H9 (cell line): Measurements from ENCODE around the gene PRKAG2. TPM values are rescaled to one million over a fixed set of nuclear protein-coding genes. Genes with fewer than 3 reads are reported as not detected.

Source experiments
- DNase-seq: peaks from one replicate; pipeline ENCODE4 v3.0.0-alpha.2; 2017
- H2AFZ ChIP-seq: one replicate; pipeline ENCODE4 v1.6.1; 2013; ENCODE audit warnings: mild to moderate bottlenecking, low read length, control low read depth, moderate library complexity
- H2AK5ac ChIP-seq: 2 replicates; pipeline ENCODE4 v1.6.1; 2013; ENCODE audit warnings: low read length, control low read depth, mixed read lengths; ENCODE audit not compliant: insufficient read length
- H2BK120ac ChIP-seq: one replicate; pipeline ENCODE4 v1.6.1; 2013; ENCODE audit warnings: low read depth, mild to moderate bottlenecking, low read length, control low read depth, inconsistent platforms; ENCODE audit not compliant: poor library complexity, severe bottlenecking
- H2BK12ac ChIP-seq: 2 replicates; pipeline ENCODE4 v1.6.1; 2013; ENCODE audit warnings: low read length, control low read depth, mixed read lengths, low read depth; ENCODE audit not compliant: insufficient read length
- H2BK15ac ChIP-seq: 2 replicates; pipeline ENCODE4 v1.6.1; 2013; ENCODE audit warnings: low read depth, low read length, control low read depth
- H2BK20ac ChIP-seq: one replicate; pipeline ENCODE4 v1.6.1; 2013; ENCODE audit warnings: low read depth, mild to moderate bottlenecking, low read length, control low read depth, inconsistent platforms; ENCODE audit not compliant: poor library complexity, severe bottlenecking
- H2BK5ac ChIP-seq: 2 replicates; pipeline ENCODE4 v1.6.1; 2013; ENCODE audit warnings: low read length, control low read depth, mixed read lengths; ENCODE audit not compliant: insufficient read length
- H3K14ac ChIP-seq: 2 replicates; pipeline ENCODE4 v1.6.1; 2013; ENCODE audit warnings: low read length, control low read depth; ENCODE audit not compliant: insufficient read depth
- H3K18ac ChIP-seq: 2 replicates; pipeline ENCODE4 v1.6.1; 2013; ENCODE audit warnings: low read depth, mild to moderate bottlenecking, mixed read lengths, low read length, control low read depth; ENCODE audit not compliant: insufficient read length
- H3K23ac ChIP-seq: 2 replicates; pipeline ENCODE4 v1.6.1; 2013; ENCODE audit warnings: low read length, control low read depth, mixed read lengths, low read depth; ENCODE audit not compliant: insufficient read length
- H3K23me2 ChIP-seq: 2 replicates; pipeline ENCODE4 v1.6.1; 2013; ENCODE audit warnings: low read depth, mild to moderate bottlenecking, mixed read lengths, low read length, control low read depth; ENCODE audit not compliant: insufficient read length, poor library complexity, severe bottlenecking
- H3K27ac ChIP-seq: 2 replicates; pipeline ENCODE4 v1.5.1; 2013; ENCODE audit warnings: low read length, control low read depth, mixed read lengths, low read depth; ENCODE audit not compliant: insufficient read length
- H3K27me3 ChIP-seq: 2 replicates; pipeline ENCODE4 v1.6.1; 2013; ENCODE audit warnings: low read length, control low read depth, inconsistent platforms; ENCODE audit not compliant: insufficient read depth
- H3K4ac ChIP-seq: 2 replicates; pipeline ENCODE4 v1.6.1; 2013; ENCODE audit warnings: low read depth, mild to moderate bottlenecking, control low read depth, inconsistent platforms, low read length, moderate library complexity
- H3K4me1 ChIP-seq: 2 replicates; pipeline ENCODE4 v1.6.1; 2013; ENCODE audit warnings: low read length, control low read depth, inconsistent platforms; ENCODE audit not compliant: insufficient read depth
- H3K4me2 ChIP-seq: 2 replicates; pipeline ENCODE4 v1.6.1; 2013; ENCODE audit warnings: low read length, control low read depth, mixed read lengths; ENCODE audit not compliant: insufficient read length, insufficient read depth
- H3K56ac ChIP-seq: 2 replicates; pipeline ENCODE4 v1.6.1; 2013; ENCODE audit warnings: low read depth, mild to moderate bottlenecking, mixed read lengths, low read length, control low read depth; ENCODE audit not compliant: insufficient read length
- H3K79me1 ChIP-seq: 2 replicates; pipeline ENCODE4 v1.6.1; 2013; ENCODE audit warnings: low read depth, mild to moderate bottlenecking, moderate library complexity, low read length, control low read depth, inconsistent platforms; ENCODE audit not compliant: insufficient read depth, poor library complexity, severe bottlenecking
- H3K79me2 ChIP-seq: 2 replicates; pipeline ENCODE4 v1.6.1; 2013; ENCODE audit warnings: low read length, control low read depth, inconsistent platforms; ENCODE audit not compliant: insufficient read depth
- H3K9ac ChIP-seq: 2 replicates; pipeline ENCODE4 v1.6.1; 2013; ENCODE audit warnings: low read length, control low read depth, mixed read lengths; ENCODE audit not compliant: insufficient read length; ENCODE audit errors: extremely low read depth
- H3K9me3 ChIP-seq: one replicate; pipeline ENCODE4 v1.6.1; 2013; ENCODE audit warnings: low read depth, low read length, inconsistent platforms; ENCODE audit not compliant: control insufficient read depth
- H3T11ph ChIP-seq: one replicate; pipeline ENCODE4 v1.6.1; 2013; ENCODE audit warnings: mild to moderate bottlenecking, low read length, control low read depth, inconsistent platforms
- H4K20me1 ChIP-seq: one replicate; pipeline ENCODE4 v1.6.1; 2013; ENCODE audit not compliant: control insufficient read depth, insufficient read length, insufficient read depth
- H4K5ac ChIP-seq: 2 replicates; pipeline ENCODE4 v1.6.1; 2013; ENCODE audit warnings: low read depth, mild to moderate bottlenecking, mixed read lengths, low read length, control low read depth; ENCODE audit not compliant: insufficient read length
- H4K8ac ChIP-seq: replicated peaks from 2 replicates; pipeline ENCODE4 v1.6.1; 2013; ENCODE audit warnings: low read length, control low read depth, mixed read lengths, low read depth; ENCODE audit not compliant: insufficient read length
- H4K91ac ChIP-seq: 2 replicates; pipeline ENCODE4 v1.6.1; 2013; ENCODE audit warnings: low read depth, mild to moderate bottlenecking, moderate library complexity, mixed read lengths, low read length, control low read depth; ENCODE audit not compliant: insufficient read length
- H3K27ac Mint-ChIP-seq, 3 experiments: 2 replicates in 2 of 3; 3 replicates in 1 of 3; pipeline ENCODE4 v1.8.0; 2020 to 2021; ENCODE audit warnings: mixed read lengths in 3 of 3, mild to moderate bottlenecking in 1 of 3, moderate library complexity in 1 of 3
- H3K27me3 Mint-ChIP-seq: 2 replicates; pipeline ENCODE4 v1.8.0; 2021; ENCODE audit warnings: low read depth, mild to moderate bottlenecking, moderate library complexity, mixed read lengths
- H3K36me3 Mint-ChIP-seq, 3 experiments: 2 replicates in 2 of 3; 3 replicates in 1 of 3; pipeline ENCODE4 v1.8.0; 2020 to 2021; ENCODE audit warnings: low read depth in 3 of 3, mixed read lengths in 3 of 3; ENCODE audit not compliant: insufficient read depth in 1 of 3
- H3K4me1 Mint-ChIP-seq, 2 experiments: 2 replicates each; pipeline ENCODE4 v1.8.0; 2020; ENCODE audit warnings: mixed read lengths in 2 of 2
- H3K4me3 Mint-ChIP-seq, 2 experiments: 2 replicates in 1 of 2; 3 replicates in 1 of 2; pipeline ENCODE4 v1.8.0; 2020 to 2021; ENCODE audit warnings: mild to moderate bottlenecking in 2 of 2, mixed read lengths in 2 of 2, moderate library complexity in 1 of 2
- H3K9me3 Mint-ChIP-seq, 2 experiments: 2 replicates in 1 of 2; 3 replicates in 1 of 2; pipeline ENCODE4 v1.8.0; 2020; ENCODE audit warnings: mild to moderate bottlenecking in 2 of 2, mixed read lengths in 2 of 2, moderate library complexity in 1 of 2
- WGBS: extraction: QIAGEN DNeasy Blood & Tissue Kit; methylation state at CpG from one replicate; pipeline ENCODE4 v1.1.7; 2013; ENCODE audit warnings: missing lambda C conversion rate, low lambda C conversion rate, mixed read lengths; ENCODE audit not compliant: insufficient read length; ENCODE audit errors: extremely low coverage; 5-methylcytosine and 5-hydroxymethylcytosine counted together
- total RNA-seq: library from RNA; stranded (reverse); gene quantifications from 2 replicates; pipeline ENCODE4 v1.2.1, GENCODE V29; 2021
- TF ChIP-seq, protein P1 (sequence below): fragments of 200-600 bp; sonication (generic); conservative IDR thresholded peaks from 3 replicates; pipeline ENCODE4 v1.8.0; 2021; ENCODE audit warnings: antibody characterized with exemption, mild to moderate bottlenecking

PRKAG2 gene
- total RNA-seq, 1 experiment from 2014 or later, result 11.8 TPM

- Histone ChIP-seq H3K23me2 (no peaks in the 10 kb centered on the region), H3T11ph (no peak overlapping the region), H3K14ac (no peak overlapping the region; the same call in 1 of the 2 replicates), H3K18ac (no peak overlapping the region), H2AFZ (no peak overlapping the region), H2BK15ac (no peak overlapping the region), H4K8ac (no peak overlapping the region), H3K4me1 (no peaks in the 10 kb centered on the region), H2BK120ac (no peak overlapping the region), H4K20me1 (no peaks in the 10 kb centered on the region), H4K5ac (no peak overlapping the region), H4K91ac (no peak overlapping the region), H2BK20ac (no peak overlapping the region), H3K9ac (no peak overlapping the region), H3K79me1 (no peaks in the 10 kb centered on the region), H3K4ac (no peak overlapping the region), H3K23ac (no peak overlapping the region), H3K56ac (no peak overlapping the region), H2BK12ac (no peak overlapping the region), H3K27ac (no peak overlapping the region), H3K4me2 (no peak overlapping the region), H3K27me3 (no peaks in the 10 kb centered on the region), H2AK5ac (no peak overlapping the region), H3K9me3 (no peaks in the 10 kb centered on the region), H3K79me2 (no peaks in the 10 kb centered on the region), H2BK5ac (no peak overlapping the region)
- H3K27ac Mint-ChIP-seq, result peak overlapping the region in 1 of 3 experiments; percentile 21; a peak in 1 of 7 replicates
- H3K36me3 Mint-ChIP-seq, result no peaks in the 10 kb centered on the region; a peak in 1 of 7 replicates
- peaks cover 1% of the 10 kb centered on the region; the same call in 1 of the 2 replicates for H3K27me3 Mint-ChIP-seq
- no peak overlapping the region for H3K4me3 Mint-ChIP-seq
- WGBS, result no CpG with 5 or more reads among the region's 14 CpGs
- TF ChIP-seq, protein P1, sequence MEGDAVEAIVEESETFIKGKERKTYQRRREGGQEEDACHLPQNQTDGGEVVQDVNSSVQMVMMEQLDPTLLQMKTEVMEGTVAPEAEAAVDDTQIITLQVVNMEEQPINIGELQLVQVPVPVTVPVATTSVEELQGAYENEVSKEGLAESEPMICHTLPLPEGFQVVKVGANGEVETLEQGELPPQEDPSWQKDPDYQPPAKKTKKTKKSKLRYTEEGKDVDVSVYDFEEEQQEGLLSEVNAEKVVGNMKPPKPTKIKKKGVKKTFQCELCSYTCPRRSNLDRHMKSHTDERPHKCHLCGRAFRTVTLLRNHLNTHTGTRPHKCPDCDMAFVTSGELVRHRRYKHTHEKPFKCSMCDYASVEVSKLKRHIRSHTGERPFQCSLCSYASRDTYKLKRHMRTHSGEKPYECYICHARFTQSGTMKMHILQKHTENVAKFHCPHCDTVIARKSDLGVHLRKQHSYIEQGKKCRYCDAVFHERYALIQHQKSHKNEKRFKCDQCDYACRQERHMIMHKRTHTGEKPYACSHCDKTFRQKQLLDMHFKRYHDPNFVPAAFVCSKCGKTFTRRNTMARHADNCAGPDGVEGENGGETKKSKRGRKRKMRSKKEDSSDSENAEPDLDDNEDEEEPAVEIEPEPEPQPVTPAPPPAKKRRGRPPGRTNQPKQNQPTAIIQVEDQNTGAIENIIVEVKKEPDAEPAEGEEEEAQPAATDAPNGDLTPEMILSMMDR, result no peak
- DNase-seq, result no peak
- H3K4me1 Mint-ChIP-seq, result no peaks in the 10 kb centered on the region; a peak in 1 of 4 replicates
- H3K9me3 Mint-ChIP-seq, result no peaks in the 10 kb centered on the region
Measured at GRCh38 chr7:151728746-151729145, 148.2 kb downstream of the PRKAG2 start.
